ENCODE measurements around the gene ZBTB24.

ZBTB24 gene

GRCh38 chr6:109420751-109421150 lies 62.3 kb downstream of the ZBTB24 start:
- no peak for DNase-seq (ENCODE audit: low read depth in 2 of 2)

GRCh38 chr6:109417646-109418045 lies 65.4 kb downstream of the ZBTB24 start:
- no peak for DNase-seq (ENCODE audit: low read depth in 2 of 2)

Data from activated CD4-positive, alpha-beta T cell treated with anti-CD3 and anti-CD28 coated beads for 24 hours (primary cell).